Liver (tissue), 9 donors: ENCODE results near the gene PDX1. TPM values are rescaled to one million over a fixed set of nuclear protein-coding genes. Genes with fewer than 3 reads are reported as not detected.

Experiments used
- DNase-seq: peaks from one replicate; pipeline ENCODE4 v3.0.0-alpha.2; 2017; ENCODE audit warnings: low spot score
- H3K27ac ChIP-seq, 2 donors: one replicate each; pipeline ENCODE4 v1.7.0; 2013; ENCODE audit warnings: inconsistent platforms in 2 of 2, low read length in 2 of 2, control low read depth in 1 of 2, low read depth in 1 of 2, mild to moderate bottlenecking in 1 of 2
- H3K27me3 ChIP-seq, 4 donors: one replicate each; pipeline versions ENCODE4 v1.6.1 to v1.7.0; 2013; ENCODE audit warnings: low read length in 3 of 4, inconsistent platforms in 1 of 4, mild to moderate bottlenecking in 1 of 4, moderate library complexity in 1 of 4; ENCODE audit not compliant: control insufficient read depth in 4 of 4, insufficient read depth in 4 of 4
- H3K36me3 ChIP-seq, 4 donors: one replicate each; pipeline versions ENCODE4 v1.6.1 to v1.7.0; 2013; ENCODE audit warnings: low read length in 3 of 4, mild to moderate bottlenecking in 3 of 4, low read depth in 1 of 4, moderate library complexity in 1 of 4; ENCODE audit not compliant: control insufficient read depth in 4 of 4, insufficient read depth in 3 of 4
- H3K4me1 ChIP-seq, 4 donors: one replicate each; pipeline versions ENCODE4 v1.6.1 to v1.7.0; 2013; ENCODE audit warnings: low read length in 3 of 4, mild to moderate bottlenecking in 3 of 4, moderate library complexity in 1 of 4; ENCODE audit not compliant: control insufficient read depth in 4 of 4, insufficient read depth in 4 of 4
- H3K4me3 ChIP-seq, 3 donors: one replicate each; pipeline versions ENCODE4 v1.6.1 to v1.7.0; 2013; ENCODE audit warnings: low read length in 3 of 3, control low read depth in 1 of 3, low read depth in 1 of 3, mild to moderate bottlenecking in 1 of 3
- H3K9ac ChIP-seq, 2 donors: one replicate each; pipeline ENCODE4 v1.7.0; 2013; ENCODE audit warnings: low read length in 2 of 2, mild to moderate bottlenecking in 2 of 2, moderate library complexity in 2 of 2, control low read depth in 1 of 2, low read depth in 1 of 2
- H3K9me3 ChIP-seq, 4 donors: one replicate each; pipeline versions ENCODE4 v1.6.1 to v1.7.0; 2013; ENCODE audit warnings: low read length in 3 of 4; ENCODE audit not compliant: control insufficient read depth in 4 of 4
- EGR1 ChIP-seq, 2 donors: IDR thresholded peaks; 2 replicates each; pipeline ENCODE4 v1.6.1; 2016 to 2018; ENCODE audit warnings: antibody characterized with exemption in 2 of 2, low read depth in 2 of 2
- FOXA1 ChIP-seq: IDR thresholded peaks from 2 replicates; pipeline ENCODE4 v1.6.1; 2016; ENCODE audit warnings: antibody characterized with exemption
- FOXA2 ChIP-seq: IDR thresholded peaks from 2 replicates; pipeline ENCODE4 v1.6.1; 2016; ENCODE audit warnings: antibody characterized with exemption
- GABPA ChIP-seq, 2 donors: IDR thresholded peaks in 1 of 2; conservative IDR thresholded peaks in 1 of 2; 2 replicates each; pipeline ENCODE4 v1.6.1; 2016; ENCODE audit warnings: antibody characterized with exemption in 2 of 2, mild to moderate bottlenecking in 1 of 2, moderate library complexity in 1 of 2
- HNF4A ChIP-seq, 2 donors: conservative IDR thresholded peaks; 2 replicates each; pipeline ENCODE4 v1.6.1; 2016; ENCODE audit warnings: antibody characterized with exemption in 2 of 2, mild to moderate bottlenecking in 2 of 2
- HNF4G ChIP-seq: IDR thresholded peaks from 2 replicates; pipeline ENCODE4 v1.6.1; 2016; ENCODE audit warnings: antibody characterized with exemption
- JUND ChIP-seq, 2 donors: IDR thresholded peaks; 2 replicates each; pipeline ENCODE4 v1.6.1; 2016; ENCODE audit warnings: antibody characterized with exemption in 2 of 2
- NR2F2 ChIP-seq: IDR thresholded peaks from 2 replicates; pipeline ENCODE4 v1.6.1; 2016; ENCODE audit warnings: antibody characterized with exemption
- RAD21 ChIP-seq, 2 donors: IDR thresholded peaks; 2 replicates each; pipeline ENCODE4 v1.6.1; 2016; ENCODE audit warnings: antibody characterized with exemption in 2 of 2, mild to moderate bottlenecking in 2 of 2
- RXRA ChIP-seq, 2 donors: IDR thresholded peaks; 2 replicates each; pipeline ENCODE4 v1.6.1; 2017 to 2018; ENCODE audit warnings: antibody characterized with exemption in 2 of 2, mild to moderate bottlenecking in 1 of 2
- SP1 ChIP-seq: IDR thresholded peaks from 2 replicates; pipeline ENCODE4 v1.6.1; 2018; ENCODE audit warnings: antibody characterized with exemption, mild to moderate bottlenecking
- TAF1 ChIP-seq: conservative IDR thresholded peaks from 2 replicates; pipeline ENCODE4 v1.6.1; 2016; ENCODE audit warnings: antibody characterized with exemption, mild to moderate bottlenecking
- WGBS: extraction: QIAGEN DNeasy Blood & Tissue Kit; methylation state at CpG from one replicate; pipeline ENCODE4 v1.1.7; 2013; 5-methylcytosine and 5-hydroxymethylcytosine counted together
- polyA plus RNA-seq, 2 donors: library from polyadenylated mRNA; stranded (reverse) in 1 of 2; unstranded in 1 of 2; fragments of 200-250 nt in 1 of 2; fragments of >200 nt in 1 of 2; fragmentation: Nextera tagmentation in 1 of 2; extraction: Ambion mirVana in 1 of 2; gene quantifications; one replicate each; pipeline versions ENCODE4 v1.2.1 to v1.2.3, GENCODE V29; 2013 to 2015
- total RNA-seq, 2 donors: library from RNA; depleted of rRNA; stranded (reverse); fragments of >200 nt; gene quantifications; one replicate each; pipeline ENCODE4 v1.2.3, GENCODE V29; 2014
- TF ChIP-seq, protein P1 (sequence below): IDR thresholded peaks from 2 replicates; pipeline ENCODE4 v1.6.1; 2016; ENCODE audit warnings: antibody characterized with exemption
- TF ChIP-seq, protein P2 (sequence below): IDR thresholded peaks from 2 replicates; pipeline ENCODE4 v1.6.1; 2016; ENCODE audit warnings: antibody characterized with exemption, mild to moderate bottlenecking
- TF ChIP-seq, protein P3 (sequence below): IDR thresholded peaks from 2 replicates; pipeline ENCODE4 v1.6.1; 2016; ENCODE audit warnings: antibody characterized with exemption
- TF ChIP-seq, protein P4 (sequence below): fragments of 150-350 bp; IDR thresholded peaks from 2 replicates; pipeline ENCODE4 v1.5.1; 2017; ENCODE audit warnings: improper control_type of control experiment, low read depth, low read length; ENCODE audit not compliant: missing input control
- TF ChIP-seq, protein P5 (sequence below): IDR thresholded peaks from 2 replicates; pipeline ENCODE4 v1.6.1; 2016; ENCODE audit warnings: antibody characterized with exemption
- donor health status: healthy.
- donor health status: healthy.
- donor health status: healthy.
- donor health status: healthy.
- donor health status: healthy.

Gene PDX1
- total and polyA plus RNA-seq, 4 donors, result 0.08 to 0.16 (median 0.10) TPM; not detected in 1

DNA sequence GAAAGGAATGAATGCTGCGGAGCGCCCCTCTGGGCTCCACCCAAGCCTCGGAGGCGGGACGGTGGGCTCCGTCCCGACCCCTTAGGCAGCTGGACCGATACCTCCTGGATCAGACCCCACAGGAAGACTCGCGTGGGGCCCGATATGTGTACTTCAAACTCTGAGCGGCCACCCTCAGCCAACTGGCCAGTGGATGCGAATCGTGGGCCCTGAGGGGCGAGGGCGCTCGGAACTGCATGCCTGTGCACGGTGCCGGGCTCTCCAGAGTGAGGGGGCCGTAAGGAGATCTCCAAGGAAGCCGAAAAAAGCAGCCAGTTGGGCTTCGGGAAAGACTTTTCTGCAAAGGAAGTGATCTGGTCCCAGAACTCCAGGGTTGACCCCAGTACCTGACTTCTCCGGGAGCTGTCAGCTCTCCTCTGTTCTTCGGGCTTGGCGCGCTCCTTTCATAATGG is 8.6 kb downstream of the PDX1 start:
- DNase-seq, result no peak
- Histone ChIP-seq H3K4me1 (peaks cover 0 to 8% (median 3%) of the 10 kb centered on the region in 4 donors), H3K36me3 (no peaks in the 10 kb centered on the region), H3K9ac (no peak overlapping the region), H3K27ac (no peak overlapping the region), H3K27me3 (peaks cover 5 to 25% (median 21%) of the 10 kb centered on the region in 4 donors), H3K9me3 (no peaks in the 10 kb centered on the region), H3K4me3 (no peak overlapping the region)
- WGBS, result 6% methylated on average over 26 of the region's 26 CpGs
- TF ChIP-seq, protein P1, sequence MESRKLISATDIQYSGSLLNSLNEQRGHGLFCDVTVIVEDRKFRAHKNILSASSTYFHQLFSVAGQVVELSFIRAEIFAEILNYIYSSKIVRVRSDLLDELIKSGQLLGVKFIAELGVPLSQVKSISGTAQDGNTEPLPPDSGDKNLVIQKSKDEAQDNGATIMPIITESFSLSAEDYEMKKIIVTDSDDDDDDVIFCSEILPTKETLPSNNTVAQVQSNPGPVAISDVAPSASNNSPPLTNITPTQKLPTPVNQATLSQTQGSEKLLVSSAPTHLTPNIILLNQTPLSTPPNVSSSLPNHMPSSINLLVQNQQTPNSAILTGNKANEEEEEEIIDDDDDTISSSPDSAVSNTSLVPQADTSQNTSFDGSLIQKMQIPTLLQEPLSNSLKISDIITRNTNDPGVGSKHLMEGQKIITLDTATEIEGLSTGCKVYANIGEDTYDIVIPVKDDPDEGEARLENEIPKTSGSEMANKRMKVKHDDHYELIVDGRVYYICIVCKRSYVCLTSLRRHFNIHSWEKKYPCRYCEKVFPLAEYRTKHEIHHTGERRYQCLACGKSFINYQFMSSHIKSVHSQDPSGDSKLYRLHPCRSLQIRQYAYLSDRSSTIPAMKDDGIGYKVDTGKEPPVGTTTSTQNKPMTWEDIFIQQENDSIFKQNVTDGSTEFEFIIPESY, result no peak
- TF ChIP-seq, protein P2, sequence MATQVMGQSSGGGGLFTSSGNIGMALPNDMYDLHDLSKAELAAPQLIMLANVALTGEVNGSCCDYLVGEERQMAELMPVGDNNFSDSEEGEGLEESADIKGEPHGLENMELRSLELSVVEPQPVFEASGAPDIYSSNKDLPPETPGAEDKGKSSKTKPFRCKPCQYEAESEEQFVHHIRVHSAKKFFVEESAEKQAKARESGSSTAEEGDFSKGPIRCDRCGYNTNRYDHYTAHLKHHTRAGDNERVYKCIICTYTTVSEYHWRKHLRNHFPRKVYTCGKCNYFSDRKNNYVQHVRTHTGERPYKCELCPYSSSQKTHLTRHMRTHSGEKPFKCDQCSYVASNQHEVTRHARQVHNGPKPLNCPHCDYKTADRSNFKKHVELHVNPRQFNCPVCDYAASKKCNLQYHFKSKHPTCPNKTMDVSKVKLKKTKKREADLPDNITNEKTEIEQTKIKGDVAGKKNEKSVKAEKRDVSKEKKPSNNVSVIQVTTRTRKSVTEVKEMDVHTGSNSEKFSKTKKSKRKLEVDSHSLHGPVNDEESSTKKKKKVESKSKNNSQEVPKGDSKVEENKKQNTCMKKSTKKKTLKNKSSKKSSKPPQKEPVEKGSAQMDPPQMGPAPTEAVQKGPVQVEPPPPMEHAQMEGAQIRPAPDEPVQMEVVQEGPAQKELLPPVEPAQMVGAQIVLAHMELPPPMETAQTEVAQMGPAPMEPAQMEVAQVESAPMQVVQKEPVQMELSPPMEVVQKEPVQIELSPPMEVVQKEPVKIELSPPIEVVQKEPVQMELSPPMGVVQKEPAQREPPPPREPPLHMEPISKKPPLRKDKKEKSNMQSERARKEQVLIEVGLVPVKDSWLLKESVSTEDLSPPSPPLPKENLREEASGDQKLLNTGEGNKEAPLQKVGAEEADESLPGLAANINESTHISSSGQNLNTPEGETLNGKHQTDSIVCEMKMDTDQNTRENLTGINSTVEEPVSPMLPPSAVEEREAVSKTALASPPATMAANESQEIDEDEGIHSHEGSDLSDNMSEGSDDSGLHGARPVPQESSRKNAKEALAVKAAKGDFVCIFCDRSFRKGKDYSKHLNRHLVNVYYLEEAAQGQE, result no peak
- TF ChIP-seq JUND (IDR thresholded peaks at IDR 0.05) (no peak), RAD21 (IDR thresholded peaks at IDR 0.05) (no peak), GABPA (IDR thresholded peaks at IDR 0.05 in 1 of 2, conservative IDR thresholded peaks at IDR 0.05 in 1 of 2) (no peak), FOXA1 (no peak), EGR1 (IDR thresholded peaks at IDR 0.05; ENCODE audit: low read depth in 2 of 2) (no peak), NR2F2 (no peak), TAF1 (no peak), HNF4G (no peak), RXRA (IDR thresholded peaks at IDR 0.05) (no peak), FOXA2 (no peak), HNF4A (conservative IDR thresholded peaks at IDR 0.05) (no peak), SP1 (no peak)
- TF ChIP-seq, protein P3, sequence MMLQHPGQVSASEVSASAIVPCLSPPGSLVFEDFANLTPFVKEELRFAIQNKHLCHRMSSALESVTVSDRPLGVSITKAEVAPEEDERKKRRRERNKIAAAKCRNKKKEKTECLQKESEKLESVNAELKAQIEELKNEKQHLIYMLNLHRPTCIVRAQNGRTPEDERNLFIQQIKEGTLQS, result no peak
- TF ChIP-seq, protein P4, sequence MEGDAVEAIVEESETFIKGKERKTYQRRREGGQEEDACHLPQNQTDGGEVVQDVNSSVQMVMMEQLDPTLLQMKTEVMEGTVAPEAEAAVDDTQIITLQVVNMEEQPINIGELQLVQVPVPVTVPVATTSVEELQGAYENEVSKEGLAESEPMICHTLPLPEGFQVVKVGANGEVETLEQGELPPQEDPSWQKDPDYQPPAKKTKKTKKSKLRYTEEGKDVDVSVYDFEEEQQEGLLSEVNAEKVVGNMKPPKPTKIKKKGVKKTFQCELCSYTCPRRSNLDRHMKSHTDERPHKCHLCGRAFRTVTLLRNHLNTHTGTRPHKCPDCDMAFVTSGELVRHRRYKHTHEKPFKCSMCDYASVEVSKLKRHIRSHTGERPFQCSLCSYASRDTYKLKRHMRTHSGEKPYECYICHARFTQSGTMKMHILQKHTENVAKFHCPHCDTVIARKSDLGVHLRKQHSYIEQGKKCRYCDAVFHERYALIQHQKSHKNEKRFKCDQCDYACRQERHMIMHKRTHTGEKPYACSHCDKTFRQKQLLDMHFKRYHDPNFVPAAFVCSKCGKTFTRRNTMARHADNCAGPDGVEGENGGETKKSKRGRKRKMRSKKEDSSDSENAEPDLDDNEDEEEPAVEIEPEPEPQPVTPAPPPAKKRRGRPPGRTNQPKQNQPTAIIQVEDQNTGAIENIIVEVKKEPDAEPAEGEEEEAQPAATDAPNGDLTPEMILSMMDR, result no peak
- TF ChIP-seq, protein P5, sequence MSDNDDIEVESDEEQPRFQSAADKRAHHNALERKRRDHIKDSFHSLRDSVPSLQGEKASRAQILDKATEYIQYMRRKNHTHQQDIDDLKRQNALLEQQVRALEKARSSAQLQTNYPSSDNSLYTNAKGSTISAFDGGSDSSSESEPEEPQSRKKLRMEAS, result no peak
